ENCODE measurements around the gene AASS.

GRCh38 chr7:122033641-122034040, 110.4 kb downstream of the AASS start:
- TF ChIP-seq ZBTB1 (tag by site-specific recombination; IDR thresholded peaks at IDR 0.05) (no peak), ZBTB8A (tag by site-specific recombination; IDR thresholded peaks at IDR 0.05) (no peak), ZBTB21 (tag by site-specific recombination; IDR thresholded peaks at IDR 0.05) (no peak)
- TF ChIP-seq, protein P1, sequence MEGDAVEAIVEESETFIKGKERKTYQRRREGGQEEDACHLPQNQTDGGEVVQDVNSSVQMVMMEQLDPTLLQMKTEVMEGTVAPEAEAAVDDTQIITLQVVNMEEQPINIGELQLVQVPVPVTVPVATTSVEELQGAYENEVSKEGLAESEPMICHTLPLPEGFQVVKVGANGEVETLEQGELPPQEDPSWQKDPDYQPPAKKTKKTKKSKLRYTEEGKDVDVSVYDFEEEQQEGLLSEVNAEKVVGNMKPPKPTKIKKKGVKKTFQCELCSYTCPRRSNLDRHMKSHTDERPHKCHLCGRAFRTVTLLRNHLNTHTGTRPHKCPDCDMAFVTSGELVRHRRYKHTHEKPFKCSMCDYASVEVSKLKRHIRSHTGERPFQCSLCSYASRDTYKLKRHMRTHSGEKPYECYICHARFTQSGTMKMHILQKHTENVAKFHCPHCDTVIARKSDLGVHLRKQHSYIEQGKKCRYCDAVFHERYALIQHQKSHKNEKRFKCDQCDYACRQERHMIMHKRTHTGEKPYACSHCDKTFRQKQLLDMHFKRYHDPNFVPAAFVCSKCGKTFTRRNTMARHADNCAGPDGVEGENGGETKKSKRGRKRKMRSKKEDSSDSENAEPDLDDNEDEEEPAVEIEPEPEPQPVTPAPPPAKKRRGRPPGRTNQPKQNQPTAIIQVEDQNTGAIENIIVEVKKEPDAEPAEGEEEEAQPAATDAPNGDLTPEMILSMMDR (tag by site-specific recombination; IDR thresholded peaks at IDR 0.05), result no peak
